KBM-7 (cell line): ENCODE data around the gene MAP3K4.
"Not testable (repeated sequence)": the region's sequence is repeated elsewhere in the genome, so short reads cannot be mapped to it uniquely, and the experiment has no call there.

ENCODE experiments used
- DNase-seq: peaks from one replicate; pipeline ENCODE4 v3.0.0-alpha.2; 2015
- in situ Hi-C: fragments of 300-500 bp; cut with MboI; formaldehyde crosslinking; loops from 2 replicates; pipeline ENCODE4 v1.14.3; 2020; ENCODE audit warnings: low sequenced_read_pairs, low pct_unique_long_range_greater_than_20kb, mixed read lengths

MAP3K4 gene

GRCh38 chr6:161107779-161108730, 116.5 kb downstream of the MAP3K4 start:
- no peak for DNase-seq
- in situ Hi-C loops, result no loop called here

DNA sequence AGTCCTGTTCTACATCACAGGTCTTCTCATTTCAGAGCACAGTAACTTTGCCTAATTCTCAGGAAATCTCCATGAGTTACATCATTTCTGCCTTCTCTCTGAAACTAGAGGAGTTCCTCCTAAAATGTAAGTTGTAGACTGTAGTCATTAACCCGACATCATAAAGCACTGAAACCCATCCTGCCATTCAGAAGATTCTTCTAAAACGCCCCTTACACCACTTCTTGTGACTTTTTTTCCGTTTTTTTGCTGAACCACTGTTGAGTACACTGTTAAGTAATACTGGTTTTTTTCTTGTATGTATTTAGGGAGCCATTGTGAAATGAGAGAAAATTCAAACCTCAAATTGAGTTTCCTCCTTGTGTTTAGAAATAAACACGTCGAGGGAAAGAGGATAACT, 117.3 kb downstream of the MAP3K4 start:
- in situ Hi-C loops, result no loop called here
- DNase-seq, result no peak

- in situ Hi-C loops, result no loop called here
- DNase-seq, result no peak
These were observed 117.8 kb downstream of the MAP3K4 start for GRCh38 chr6:161109366-161109765.

DNA sequence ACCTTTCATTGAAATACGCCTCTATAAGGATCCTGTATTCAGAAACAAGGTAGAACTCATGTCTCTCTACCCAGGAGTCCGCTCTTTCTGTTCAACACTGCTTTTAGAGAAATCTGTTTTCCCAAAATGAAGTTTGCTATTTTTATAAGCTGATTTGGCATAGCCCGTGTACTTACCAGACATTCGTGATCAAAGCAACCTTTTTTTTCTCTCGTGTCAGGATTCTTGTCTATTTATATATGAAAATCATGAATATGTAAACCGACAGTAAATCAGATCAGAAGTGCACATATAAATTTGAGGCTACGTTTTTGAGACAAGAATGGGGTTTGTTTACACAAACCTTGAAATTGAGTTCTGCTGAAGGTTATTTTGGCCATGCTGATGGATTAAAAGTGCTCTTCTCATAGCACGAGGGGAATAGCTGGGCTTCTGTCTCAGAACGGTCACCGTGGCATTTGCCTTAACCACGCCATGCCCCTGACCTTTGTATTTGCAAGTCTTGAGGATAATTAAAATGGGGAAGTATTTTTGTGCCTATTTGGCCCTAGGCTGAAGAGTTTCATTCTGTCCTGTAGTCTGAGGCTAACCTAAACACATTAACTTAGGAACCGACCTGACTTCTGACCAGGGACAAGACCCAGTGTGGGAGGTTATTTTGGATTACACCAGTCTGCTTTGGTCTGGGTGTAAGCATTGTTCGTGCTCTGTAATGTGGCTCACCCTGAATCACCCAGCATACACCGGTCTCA, 118.6 kb downstream of the MAP3K4 start:
- no peak for DNase-seq
- in situ Hi-C loops, result no loop called here

- in situ Hi-C loops, result no loop called here
- no peak for DNase-seq
These were observed 119.7 kb downstream of the MAP3K4 start for GRCh38 chr6:161111261-161111660.

DNA sequence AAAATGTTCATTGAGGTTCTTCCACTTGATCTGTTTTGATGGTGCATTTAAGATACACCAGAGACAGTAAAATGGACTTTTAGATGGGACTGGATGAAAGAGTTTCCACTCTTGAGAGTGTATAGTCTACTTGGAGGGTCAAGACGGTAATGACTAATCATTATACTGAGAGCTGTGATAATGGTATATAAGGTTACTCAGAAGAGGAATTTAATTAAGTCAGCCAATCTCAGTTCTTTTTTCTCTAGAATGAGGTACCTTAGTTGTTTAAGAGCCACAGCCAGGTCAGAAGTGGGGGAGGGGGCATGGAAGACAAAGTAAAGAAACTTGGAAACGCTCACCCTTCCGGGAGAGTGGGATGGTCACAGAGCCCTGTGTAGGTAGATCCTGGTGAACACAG, 123.9 kb downstream of the MAP3K4 start:
- DNase-seq, result no peak
- in situ Hi-C loops, result no loop called here

DNA sequence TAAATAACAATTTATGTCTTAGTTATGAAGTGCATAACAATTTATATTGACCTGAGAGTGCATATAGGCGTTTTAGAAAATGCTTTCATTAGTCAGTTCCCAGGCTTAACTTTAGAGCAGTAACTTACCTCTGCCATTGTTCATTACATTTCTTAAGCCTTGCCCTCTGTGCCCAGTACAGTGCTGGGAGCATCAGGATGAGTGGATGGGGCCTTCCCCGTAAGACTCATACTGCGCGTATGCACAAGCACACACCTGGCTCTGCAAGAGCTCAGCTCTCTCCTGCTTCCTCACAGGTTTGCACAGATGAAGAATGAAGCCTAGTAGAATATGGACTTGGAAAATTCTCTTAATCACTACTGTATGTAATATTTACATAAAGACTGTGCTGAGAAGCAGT, 125.0 kb downstream of the MAP3K4 start:
- in situ Hi-C loops, result no loop called here
- DNase-seq, result no peak

DNA sequence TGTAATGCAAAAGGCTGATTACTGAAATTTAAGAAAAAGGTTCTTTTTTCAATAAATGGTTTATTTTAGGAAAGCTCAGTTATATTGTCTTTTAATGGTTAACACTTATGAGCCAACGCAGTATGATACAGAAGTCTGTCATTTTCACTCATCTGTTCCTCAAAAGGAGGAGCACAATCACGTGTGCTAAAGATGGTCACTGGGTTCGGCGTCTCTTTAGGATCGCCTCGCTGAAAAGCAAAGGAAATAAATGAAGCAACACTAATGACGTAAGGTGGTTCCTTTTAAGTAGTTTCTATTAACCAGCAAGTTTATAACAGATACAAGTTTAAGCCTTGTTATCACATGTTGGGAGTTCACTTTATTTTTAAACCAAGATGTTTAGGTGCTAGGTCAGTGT, 125.7 kb downstream of the MAP3K4 start:
- in situ Hi-C loops, result no loop called here

DNA sequence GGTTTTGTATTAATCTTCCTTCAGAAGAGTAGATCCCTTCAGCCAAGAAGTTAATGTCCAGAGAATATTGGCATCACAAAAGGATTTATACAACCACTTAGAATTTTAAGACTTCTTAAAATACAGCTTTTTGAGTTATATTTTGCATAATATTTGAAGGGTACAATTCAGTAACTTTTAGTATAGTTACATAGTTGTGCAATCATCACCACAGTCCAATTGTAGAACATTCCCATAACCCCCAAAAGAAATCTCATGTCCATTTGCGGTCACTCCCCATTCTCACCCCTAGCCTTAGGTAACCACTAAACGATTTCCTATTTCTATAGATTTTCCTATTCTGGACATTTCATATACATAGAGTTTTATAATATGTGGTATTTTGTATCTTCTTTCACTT, 126.4 kb downstream of the MAP3K4 start:
- in situ Hi-C loops, result no loop called here
- DNase-seq, result no peak

More for the DNA sequence above, 125.7 kb downstream of the MAP3K4 start:
- DNase-seq, result no peak

DNA sequence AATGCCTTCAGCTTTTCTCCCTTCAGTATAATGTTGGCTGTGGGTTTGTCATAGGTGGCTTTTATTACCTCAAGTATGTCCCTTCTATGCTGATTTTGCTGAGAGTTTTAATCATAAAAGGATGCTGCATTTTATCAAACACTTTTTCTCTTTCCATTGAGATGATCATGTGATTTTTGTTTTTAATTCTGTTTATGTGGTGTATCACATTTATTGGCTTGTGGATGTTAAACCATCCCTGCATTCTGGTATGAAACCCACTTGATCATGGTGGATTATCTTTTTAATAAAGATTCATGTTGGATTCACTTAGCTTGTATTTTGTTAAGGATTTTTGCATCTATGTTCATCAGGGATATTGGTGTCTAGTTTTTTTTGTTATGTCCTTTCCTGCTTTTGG, 131.8 kb downstream of the MAP3K4 start:
- DNase-seq, in situ Hi-C loops: not testable (repeated sequence)

GRCh38 chr6:161125591-161125990, 134.0 kb downstream of the MAP3K4 start:
- in situ Hi-C loops, result loop anchor here (25.0 kb wide), 1 partner anchor 237 kb away; no protein-coding TSS in a partner anchor
- DNase-seq, result no peak

DNA sequence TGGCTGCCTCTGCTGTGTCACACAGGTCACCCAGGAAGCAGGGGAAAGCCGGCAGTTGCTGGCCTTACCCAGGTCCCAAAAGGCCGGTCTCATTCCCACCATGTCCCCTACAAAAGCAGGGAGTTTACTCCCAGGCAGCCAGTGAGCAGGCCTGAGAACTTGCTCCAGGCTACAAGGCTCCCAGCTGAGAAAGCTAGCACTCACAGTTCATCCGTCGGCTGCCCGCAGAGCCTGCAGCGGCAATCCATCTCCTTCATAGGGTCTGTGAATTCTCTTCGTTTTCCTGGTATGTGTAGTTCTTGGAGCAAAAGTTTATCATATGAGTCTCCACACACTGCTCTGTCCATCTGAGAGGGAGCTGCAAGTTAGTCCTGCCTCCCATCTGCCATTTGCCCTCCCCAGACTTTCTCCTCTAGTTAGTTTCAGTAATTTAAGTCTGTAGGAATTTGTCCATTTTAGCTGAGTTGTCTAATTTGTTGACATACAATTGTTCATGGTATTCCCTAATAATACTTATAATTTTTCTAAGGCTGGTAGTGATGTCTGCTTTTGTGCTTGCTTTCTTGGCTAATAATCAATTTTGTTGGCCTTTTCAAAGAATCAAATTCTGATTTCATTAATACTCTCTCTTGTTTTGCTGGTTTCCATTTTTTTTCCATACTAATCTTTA, 135.6 kb downstream of the MAP3K4 start:
- no peak for DNase-seq
- in situ Hi-C loops, result loop anchor here (25.0 kb wide), 1 partner anchor 235 kb away; no protein-coding TSS in a partner anchor

DNA sequence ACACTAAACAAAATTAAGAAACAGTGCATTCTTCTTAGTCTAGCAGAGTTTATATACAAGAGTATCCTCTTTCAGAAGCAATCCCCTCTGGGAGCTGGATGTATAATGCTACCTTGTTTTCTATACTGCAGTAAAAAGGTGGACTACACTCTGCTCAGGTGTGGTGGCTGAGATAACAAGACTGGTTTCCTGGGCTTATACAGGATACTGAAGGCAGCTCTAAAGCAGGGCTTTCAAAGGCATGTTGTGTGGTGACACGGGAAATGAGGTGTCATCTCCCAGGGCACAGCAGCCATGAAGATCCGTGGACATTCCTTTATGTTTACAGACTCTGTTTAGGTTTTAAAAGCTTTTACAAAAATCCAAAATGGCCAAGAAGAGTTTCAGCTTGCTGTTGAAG, 136.7 kb downstream of the MAP3K4 start:
- DNase-seq, result no peak
- in situ Hi-C loops, result loop anchor here (25.0 kb wide), 1 partner anchor 234 kb away; no protein-coding TSS in a partner anchor

DNA sequence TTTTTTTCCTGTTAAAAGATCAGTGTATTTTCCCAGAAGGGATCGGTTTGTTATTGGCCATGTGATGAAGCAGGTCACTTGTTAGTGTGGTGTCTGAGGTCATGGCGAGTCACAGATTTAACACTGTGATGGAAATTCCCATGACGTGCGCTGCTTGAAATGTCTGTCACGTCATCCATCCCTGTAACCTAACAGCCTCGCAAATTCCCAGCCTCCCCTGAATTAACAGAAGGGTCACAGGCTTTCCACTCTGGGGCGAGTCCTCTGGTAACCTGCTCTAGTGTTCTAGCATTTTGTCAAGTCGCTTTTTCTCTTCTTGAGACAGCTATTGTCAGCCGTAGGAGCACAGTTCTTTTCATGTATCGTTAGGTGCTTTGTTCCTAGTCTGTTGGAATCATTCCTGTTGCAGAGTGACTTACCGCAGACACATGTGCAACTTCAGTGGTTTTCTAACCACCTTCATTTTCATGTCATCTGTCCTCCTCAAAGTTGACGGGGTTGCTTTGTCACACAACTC, 137.2 kb downstream of the MAP3K4 start:
- in situ Hi-C loops, result loop anchor here (25.0 kb wide), 1 partner anchor 234 kb away; no protein-coding TSS in a partner anchor
- DNase-seq, result no peak

- DNase-seq, result no peak
- in situ Hi-C loops, result loop anchor here (25.0 kb wide), 1 partner anchor 232 kb away; no protein-coding TSS in a partner anchor
These were observed 139.0 kb downstream of the MAP3K4 start for GRCh38 chr6:161130541-161130940.

GRCh38 chr6:161130967-161131766, 139.6 kb downstream of the MAP3K4 start:
- in situ Hi-C loops, result loop anchor here (25.0 kb wide), 1 partner anchor 231 kb away; no protein-coding TSS in a partner anchor
- no peak for DNase-seq

DNA sequence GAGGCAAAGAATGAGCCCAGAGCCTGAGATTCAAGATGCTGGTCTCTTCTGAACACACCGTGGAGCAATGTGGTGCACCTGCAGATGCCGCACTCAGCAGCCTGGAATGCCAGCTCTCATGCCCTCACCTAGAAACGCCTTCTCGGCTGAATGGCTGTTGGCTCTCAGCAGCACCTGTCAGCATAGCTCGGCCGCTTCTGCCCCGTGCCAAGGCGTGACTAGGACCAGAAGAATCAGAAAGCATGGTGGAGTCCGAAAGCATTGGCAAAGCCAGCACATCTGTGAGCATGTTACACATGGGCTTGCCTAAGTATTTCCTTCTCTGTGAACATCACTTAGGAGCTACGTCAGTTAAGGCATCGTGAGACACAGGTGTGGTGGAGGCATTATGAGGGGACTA, 140.8 kb downstream of the MAP3K4 start:
- DNase-seq, result no peak
- in situ Hi-C loops, result loop anchor here (25.0 kb wide), 1 partner anchor 230 kb away; no protein-coding TSS in a partner anchor

GRCh38 chr6:161133963-161134362, 142.4 kb downstream of the MAP3K4 start:
- in situ Hi-C loops, result loop anchor here (25.0 kb wide), 1 partner anchor 228 kb away; no protein-coding TSS in a partner anchor

More at GRCh38 chr6:161133963-161134362, 142.4 kb downstream of the MAP3K4 start:
- no peak for DNase-seq
